ENCODE results near the gene RPL38.
A peak's percentile ranks its signal among the peaks of the same experiment; 100 is the strongest.

RPL38 gene

GRCh38 chr17:74159226-74159840, 44.1 kb upstream of the RPL38 start:
- Histone ChIP-seq H3K27ac (no peak overlapping the region), H3K4me3 (ENCODE audit: low read depth, low read length) (no peak overlapping the region), H3K27me3 (ENCODE audit: insufficient read depth, low read depth, severe bottlenecking) (no peaks in the 10 kb centered on the region), H3K9me3 (ENCODE audit: severe bottlenecking) (peaks cover 29% of the 10 kb centered on the region), H3K36me3 (no peaks in the 10 kb centered on the region)
- TF ChIP-seq CTCF (IDR thresholded peaks at IDR 0.05; ENCODE audit: low read depth, low read length), result no peak
- DNase-seq, result no peak

DNA sequence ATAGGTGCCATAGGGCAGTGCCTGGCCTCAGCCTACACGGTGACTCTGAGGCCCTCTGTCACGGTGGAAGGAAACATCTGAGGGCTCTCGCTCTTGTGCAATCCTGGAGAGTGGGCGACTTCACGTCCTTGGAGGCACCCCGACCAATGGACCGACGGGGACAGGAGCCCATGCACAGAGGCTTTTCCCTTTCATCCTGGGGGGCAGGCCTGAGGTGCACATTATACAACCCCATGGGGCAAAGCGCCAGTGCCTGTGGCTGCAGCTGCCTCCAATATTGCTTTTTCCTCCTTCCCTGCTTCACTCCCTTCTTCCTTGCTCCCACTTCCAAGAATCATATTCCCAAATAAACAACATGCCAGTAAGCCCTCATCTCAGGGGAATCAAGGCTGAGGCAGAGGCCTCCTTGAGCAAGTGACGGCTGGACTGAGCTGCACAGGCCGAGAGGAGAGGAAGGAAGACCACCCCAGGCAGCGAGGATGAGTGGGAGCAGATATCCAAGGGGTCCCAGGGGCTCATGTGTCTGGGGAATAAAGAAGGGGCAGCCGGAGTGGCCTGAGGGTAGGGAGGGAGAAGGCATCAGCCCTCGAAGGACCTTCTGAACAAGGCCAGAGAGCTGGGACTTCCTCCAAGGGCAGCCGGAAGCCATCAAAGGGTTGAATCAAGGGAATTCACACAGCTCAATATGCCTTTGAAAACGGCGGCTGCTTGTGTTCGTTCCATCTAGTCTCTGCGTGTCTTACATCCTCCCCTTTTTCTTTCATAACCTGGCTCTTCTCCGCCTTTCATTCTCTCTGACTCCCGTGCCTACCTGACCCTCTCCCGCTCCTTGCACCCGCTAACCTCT, 42.6 kb upstream of the RPL38 start:
- no peak for DNase-seq
- Histone ChIP-seq H3K27ac (no peak overlapping the region), H3K4me3 (ENCODE audit: low read depth, low read length) (no peak overlapping the region), H3K27me3 (ENCODE audit: insufficient read depth, low read depth, severe bottlenecking) (no peaks in the 10 kb centered on the region), H3K36me3 (no peaks in the 10 kb centered on the region), H3K9me3 (ENCODE audit: severe bottlenecking) (peaks cover 29% of the 10 kb centered on the region)
- no peak for TF ChIP-seq CTCF (IDR thresholded peaks at IDR 0.05; ENCODE audit: low read depth, low read length)

DNA sequence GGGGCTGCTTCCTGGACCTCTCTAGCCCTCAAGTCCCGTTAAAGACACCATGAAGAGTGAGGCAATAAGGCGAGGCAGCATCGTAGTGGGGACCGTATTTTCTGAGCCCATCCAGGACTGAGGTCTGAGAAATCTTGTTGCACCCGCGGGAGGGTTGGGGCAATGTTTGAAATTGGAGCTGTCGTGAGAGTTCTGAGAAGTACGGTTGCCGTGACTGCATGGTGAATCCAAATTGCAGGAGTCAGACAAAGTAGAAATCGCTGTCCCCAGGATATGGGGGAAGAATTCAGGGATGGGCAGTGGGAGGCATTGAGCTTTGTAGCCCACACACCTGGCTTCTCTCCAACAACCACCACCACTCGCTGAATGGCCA, 42.0 kb upstream of the RPL38 start:
- no peak for TF ChIP-seq CTCF (IDR thresholded peaks at IDR 0.05; ENCODE audit: low read depth, low read length)
- no peak overlapping the region for H3K4me3 ChIP-seq (ENCODE audit: low read depth, low read length)
- H3K27me3 ChIP-seq (ENCODE audit: insufficient read depth, low read depth, severe bottlenecking), result no peaks in the 10 kb centered on the region
- no peak for DNase-seq
- no peak overlapping the region for H3K27ac ChIP-seq
- H3K9me3 ChIP-seq (ENCODE audit: severe bottlenecking), result peaks cover 28% of the 10 kb centered on the region
- no peaks in the 10 kb centered on the region for H3K36me3 ChIP-seq

DNA sequence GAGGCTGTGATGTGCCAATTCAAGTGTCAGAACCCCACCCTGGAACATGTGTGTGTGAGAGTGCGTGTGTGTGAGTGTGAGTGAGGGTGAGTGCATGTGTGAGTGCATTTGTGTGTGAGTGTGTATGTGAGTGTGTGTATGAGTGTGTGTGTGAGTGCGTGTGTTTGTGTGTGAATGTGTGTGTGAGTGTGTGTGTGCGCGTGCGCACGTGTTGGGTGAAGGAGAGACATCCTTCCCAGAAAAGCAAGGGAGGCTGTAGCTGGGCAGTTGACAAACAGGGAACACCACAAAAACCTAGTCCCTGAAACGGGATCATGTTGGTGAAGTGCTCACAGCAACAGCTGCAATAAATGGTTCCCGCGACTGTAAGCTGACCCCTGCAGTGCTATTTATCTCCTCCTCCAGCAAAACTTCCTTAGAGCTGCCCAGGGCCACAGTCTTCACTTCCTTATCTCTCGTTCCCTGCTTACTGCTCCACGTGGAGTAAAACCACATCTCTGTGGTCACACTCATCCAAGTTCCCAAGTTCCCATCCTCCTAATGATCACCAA, 40.1 kb upstream of the RPL38 start:
- Histone ChIP-seq H3K27ac (peak overlapping the region; percentile 82), H3K9me3 (ENCODE audit: severe bottlenecking) (peaks cover 18% of the 10 kb centered on the region), H3K27me3 (ENCODE audit: insufficient read depth, low read depth, severe bottlenecking) (no peaks in the 10 kb centered on the region), H3K36me3 (no peaks in the 10 kb centered on the region), H3K4me3 (ENCODE audit: low read depth, low read length) (no peak overlapping the region)
- DNase-seq, result peak; percentile 36
- TF ChIP-seq CTCF (IDR thresholded peaks at IDR 0.05; ENCODE audit: low read depth, low read length), result no peak

- Histone ChIP-seq H3K27me3 (ENCODE audit: insufficient read depth, low read depth, severe bottlenecking) (no peaks in the 10 kb centered on the region), H3K27ac (peak overlapping the region; percentile 82), H3K9me3 (ENCODE audit: severe bottlenecking) (peaks cover 15% of the 10 kb centered on the region), H3K4me3 (ENCODE audit: low read depth, low read length) (no peak overlapping the region), H3K36me3 (no peaks in the 10 kb centered on the region)
- peak; percentile 5 for DNase-seq
- no peak for TF ChIP-seq CTCF (IDR thresholded peaks at IDR 0.05; ENCODE audit: low read depth, low read length)
Measured at GRCh38 chr17:74163836-74164235, 39.6 kb upstream of the RPL38 start.
